K562 (cell line): ENCODE measurements around the gene NFAM1. TPM values are rescaled to one million over a fixed set of nuclear protein-coding genes. Genes with fewer than 3 reads are reported as not detected.
A peak's percentile ranks its signal among the peaks of the same experiment; 100 is the strongest.

ENCODE experiments used
- AFF1 ChIP-seq, 2 experiments: fragments of 450-650 bp; IDR thresholded peaks; 2 replicates each; pipeline ENCODE4 v1.6.1; 2018; ENCODE audit warnings: mild to moderate bottlenecking in 2 of 2, low read depth in 1 of 2; ENCODE audit not compliant: partially characterized antibody in 2 of 2
- CAMTA2 ChIP-seq: fragments of 250-450 bp; sonication (Bioruptor Pico); conservative IDR thresholded peaks from 2 replicates; pipeline ENCODE4 v1.5.1; 2022
- FOXJ3 ChIP-seq: sonication (generic); formaldehyde crosslinking; IDR thresholded peaks from 2 replicates; pipeline ENCODE4 v1.4.0; 2020; ENCODE audit warnings: mild to moderate bottlenecking, missing genetic modification reagents
- HDAC2 ChIP-seq: fragments of 450-650 bp; IDR thresholded peaks from 2 replicates; pipeline ENCODE4 v1.6.1; 2016; ENCODE audit warnings: mild to moderate bottlenecking
- KLF16 ChIP-seq: IDR thresholded peaks from 2 replicates; pipeline ENCODE4 v1.6.1; 2016; ENCODE audit warnings: antibody characterized with exemption
- NFIX ChIP-seq: fragments of 250-450 bp; sonication (Bioruptor Pico); IDR thresholded peaks from 2 replicates; pipeline ENCODE4 v1.4.0; 2020; ENCODE audit warnings: low read depth, mild to moderate bottlenecking, moderate library complexity
- RBBP5 ChIP-seq: fragments of 200-600 bp; sonication (generic); IDR thresholded peaks from 2 replicates; pipeline ENCODE4 v1.6.1; 2012; ENCODE audit warnings: borderline replicate concordance, mild to moderate bottlenecking, low read length, control low read depth, inconsistent platforms; ENCODE audit not compliant: insufficient read depth, poor library complexity, severe bottlenecking
- REST ChIP-seq, 2 experiments: fragments of 450-650 bp; formaldehyde crosslinking in 1 of 2; IDR thresholded peaks; 2 replicates each; pipeline versions ENCODE4 v1.4.0 to v1.6.1; 2014 to 2020; ENCODE audit warnings: mild to moderate bottlenecking in 2 of 2, borderline replicate concordance in 1 of 2, low read depth in 1 of 2
- SNAPC5 ChIP-seq: fragments of 250-450 bp; sonication (Bioruptor Pico); IDR thresholded peaks from 2 replicates; pipeline ENCODE4 v1.8.0; 2021; ENCODE audit warnings: moderate library complexity, mild to moderate bottlenecking, inconsistent platforms
- STAT5B ChIP-seq: fragments of 250-450 bp; sonication (Bioruptor Pico); IDR thresholded peaks from 2 replicates; pipeline ENCODE4 v1.8.0; 2021; ENCODE audit warnings: mild to moderate bottlenecking, inconsistent platforms
- THRA ChIP-seq: fragments of 450-650 bp; IDR thresholded peaks from 2 replicates; pipeline ENCODE4 v1.6.1; 2017; ENCODE audit warnings: mild to moderate bottlenecking, moderate library complexity
- THRAP3 ChIP-seq: fragments of 450-650 bp; IDR thresholded peaks from 2 replicates; pipeline ENCODE4 v1.6.1; 2016; ENCODE audit warnings: mild to moderate bottlenecking, inconsistent platforms, borderline replicate concordance
- ZNF699 ChIP-seq: fragments of 250-450 bp; sonication (Bioruptor Pico); IDR thresholded peaks from 2 replicates; pipeline ENCODE4 v1.8.0; 2021; ENCODE audit warnings: mild to moderate bottlenecking, moderate library complexity; ENCODE audit not compliant: insufficient replicate concordance
- polyA plus RNA-seq, 8 experiments: library from polyadenylated mRNA; depleted of rRNA in 4 of 8; stranded (reverse) in 5 of 8; unstranded in 3 of 8; fragments of >200 nt; fragmentation: Nextera tagmentation in 2 of 8; fragmentation: Illumina TruSeq in 1 of 8; extraction: Ambion mirVana in 2 of 8; extraction: Trizol in 1 of 8; gene quantifications; 2 replicates each; pipeline versions ENCODE4 v1.2.1 to v1.2.3, GENCODE V29; 2011 to 2014; ENCODE audit warnings: inconsistent platforms in 1 of 8, missing spikeins in 1 of 8
- total RNA-seq, 7 experiments: library from RNA; depleted of rRNA in 6 of 7; stranded (reverse); fragments of >200 nt in 6 of 7; fragmentation: Illumina TruSeq in 2 of 7; extraction: Trizol in 2 of 7; gene quantifications; 2 replicates each; pipeline versions ENCODE4 v1.2.1 to v1.2.3, GENCODE V29; 2011 to 2021; ENCODE audit warnings: low replicate concordance in 1 of 7

NFAM1 gene
- total and polyA plus RNA-seq, 9 of the 15 experiments (the other 6 are each of a cell fraction or from before 2014, with no cell fraction given): 0.01 to 0.18 (median 0.03) TPM; not detected in 5

- no peak for TF ChIP-seq AFF1 (IDR thresholded peaks at IDR 0.05; ENCODE audit: low read depth in 1 of 2, partially characterized antibody in 2 of 2)
- TF ChIP-seq NFIX (CRISPR knock-in tag): no peak
- no peak for TF ChIP-seq THRA
- TF ChIP-seq ZNF699 (CRISPR knock-in tag): no peak
- TF ChIP-seq KLF16: no peak
- no peak for TF ChIP-seq STAT5B (CRISPR knock-in tag)
- no peak for TF ChIP-seq RBBP5
- 0 out of 2 replicates have a peak, but pooled peaks have one; percentile 19 for TF ChIP-seq REST (IDR thresholded peaks at IDR 0.05; ENCODE audit: borderline replicate concordance)
- TF ChIP-seq REST (CRISPR knock-in tag; IDR thresholded peaks at IDR 0.05; ENCODE audit: low read depth): no peak
- TF ChIP-seq HDAC2: no peak
- TF ChIP-seq FOXJ3 (CRISPR knock-in tag): no peak
- TF ChIP-seq SNAPC5 (CRISPR knock-in tag): no peak
- no peak for TF ChIP-seq CAMTA2 (CRISPR knock-in tag)
- TF ChIP-seq THRAP3: no peak
Observed at GRCh38 chr22:42401535-42402334, 30.5 kb downstream of the NFAM1 start (continued).
